HepG2 (cell line): Measurements from ENCODE around the gene RAB43. TPM values are rescaled to one million over a fixed set of nuclear protein-coding genes. Genes with fewer than 3 reads are reported as not detected.

ENCODE experiments used
- ELF3 ChIP-seq: IDR thresholded peaks from 2 replicates; pipeline ENCODE4 v1.6.1; 2016; ENCODE audit warnings: missing genetic modification reagents, missing compliant biosample characterization
- GATA4 ChIP-seq: sonication (generic); IDR thresholded peaks from 2 replicates; pipeline ENCODE4 v1.6.1; 2016; ENCODE audit warnings: antibody characterized with exemption, low read depth, borderline replicate concordance
- HHEX ChIP-seq: IDR thresholded peaks from 2 replicates; pipeline ENCODE4 v1.6.1; 2016; ENCODE audit warnings: control low read depth
- KDM2A ChIP-seq: sonication (generic); formaldehyde crosslinking; IDR thresholded peaks from 2 replicates; pipeline ENCODE4 v1.4.0; 2020; ENCODE audit warnings: low read depth, missing genetic modification reagents, borderline replicate concordance
- KMT2A ChIP-seq: sonication (generic); formaldehyde crosslinking; IDR thresholded peaks from 2 replicates; pipeline ENCODE4 v1.4.0; 2020; ENCODE audit warnings: missing genetic modification reagents
- RBM39 ChIP-seq: fragments of 200-400 bp; formaldehyde crosslinking; IDR thresholded peaks from one replicate; pipeline ENCODE4 v1.6.1; 2018; ENCODE audit warnings: antibody characterized with exemption, mild to moderate bottlenecking, low read depth, low read length; ENCODE audit not compliant: poor library complexity, severe bottlenecking
- RXRA ChIP-seq: sonication (generic); formaldehyde crosslinking; IDR thresholded peaks from 2 replicates; pipeline ENCODE4 v1.5.1; 2020; ENCODE audit warnings: missing genetic modification reagents
- STAT6 ChIP-seq: sonication (generic); formaldehyde crosslinking; IDR thresholded peaks from 2 replicates; pipeline ENCODE4 v1.4.0; 2020; ENCODE audit warnings: missing genetic modification reagents, mild to moderate bottlenecking, borderline replicate concordance
- TEAD3 ChIP-seq: optimal IDR thresholded peaks from 2 replicates; pipeline ENCODE3; 2016; ENCODE audit warnings: borderline replicate concordance
- ZBTB43 ChIP-seq: sonication (generic); formaldehyde crosslinking; conservative IDR thresholded peaks from 2 replicates; pipeline ENCODE4 v1.4.0; 2020; ENCODE audit warnings: missing genetic modification reagents
- ZBTB49 ChIP-seq: sonication (generic); formaldehyde crosslinking; IDR thresholded peaks from 2 replicates; pipeline ENCODE4 v1.4.0; 2020; ENCODE audit warnings: missing genetic modification reagents, borderline replicate concordance
- ZKSCAN1 ChIP-seq: fragments of 150-350 bp; IDR thresholded peaks from 2 replicates; pipeline ENCODE4 v1.6.1; 2014; ENCODE audit warnings: low read length
- ZNF337 ChIP-seq: sonication (generic); formaldehyde crosslinking; IDR thresholded peaks from 2 replicates; pipeline ENCODE4 v1.5.1; 2020; ENCODE audit warnings: missing genetic modification reagents, low read depth, mild to moderate bottlenecking, borderline replicate concordance
- polyA plus RNA-seq, 8 experiments: library from polyadenylated mRNA; depleted of rRNA in 3 of 8; stranded (reverse) in 7 of 8; unstranded in 1 of 8; fragments of >200 nt; fragmentation: Illumina TruSeq in 4 of 8; extraction: Trizol in 4 of 8; gene quantifications; 2 replicates each; pipeline versions ENCODE4 v1.2.1 to v1.2.3, GENCODE V29; 2011 to 2016; ENCODE audit warnings: low read depth in 4 of 8, missing spikeins in 1 of 8, mixed read lengths in 1 of 8; ENCODE audit not compliant: insufficient read depth in 1 of 8
- total RNA-seq, 5 experiments: library from RNA; depleted of rRNA; stranded (reverse); fragments of >200 nt; fragmentation: Illumina TruSeq; extraction: Trizol; gene quantifications; 2 replicates each; pipeline ENCODE4 v1.2.3, GENCODE V29; 2016; ENCODE audit warnings: low read depth in 1 of 5
- TF ChIP-seq, protein P1 (sequence below): sonication (generic); formaldehyde crosslinking; IDR thresholded peaks from 2 replicates; pipeline ENCODE4 v1.5.1; 2020; ENCODE audit warnings: mild to moderate bottlenecking, missing genetic modification reagents, borderline replicate concordance
- TF ChIP-seq, protein P2 (sequence below): IDR thresholded peaks from 2 replicates; pipeline ENCODE4 v1.6.1; 2016; ENCODE audit warnings: mild to moderate bottlenecking, missing biosample characterization, missing genetic modification reagents

Gene RAB43
- total and polyA plus RNA-seq, 2 of the 13 experiments (the other 11 are each of a cell fraction or from before 2014, with no cell fraction given) = 11.8 to 18.4 TPM

DNA sequence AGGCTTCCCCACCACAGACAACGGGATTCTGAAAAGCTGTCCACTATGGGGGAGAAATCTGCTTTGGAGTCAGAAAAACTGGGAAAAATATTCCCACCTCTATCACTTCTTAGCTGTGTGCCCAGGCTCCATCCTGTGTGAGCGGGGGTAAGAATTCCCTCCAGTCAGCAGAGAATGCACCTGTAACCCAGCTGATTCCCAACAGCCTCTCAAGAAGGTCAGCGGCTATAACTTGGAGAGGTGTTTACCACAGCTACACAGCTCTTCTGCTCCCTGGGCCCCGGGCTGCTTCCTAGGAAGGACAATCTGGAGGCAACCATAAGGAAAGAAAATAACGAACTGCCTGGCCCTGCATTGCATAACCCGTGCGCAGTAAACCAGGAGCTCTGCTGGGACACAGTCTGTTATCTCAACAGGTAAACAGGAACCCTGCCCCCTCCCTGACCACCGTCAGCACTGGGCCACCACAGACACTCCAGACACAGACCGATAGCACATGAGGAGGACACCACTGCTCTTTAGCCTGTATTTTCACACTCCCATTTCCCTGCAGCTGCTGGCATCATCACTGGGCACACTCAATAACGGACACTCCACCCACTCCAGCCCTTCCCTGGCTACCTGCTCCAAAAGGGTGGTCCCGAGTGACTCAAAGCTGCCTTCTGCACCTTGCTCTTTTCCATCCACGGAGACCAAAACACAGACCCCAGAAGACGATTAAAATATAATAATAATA is 2.1 kb downstream of the RAB43 start (continued):
- TF ChIP-seq, protein P1, sequence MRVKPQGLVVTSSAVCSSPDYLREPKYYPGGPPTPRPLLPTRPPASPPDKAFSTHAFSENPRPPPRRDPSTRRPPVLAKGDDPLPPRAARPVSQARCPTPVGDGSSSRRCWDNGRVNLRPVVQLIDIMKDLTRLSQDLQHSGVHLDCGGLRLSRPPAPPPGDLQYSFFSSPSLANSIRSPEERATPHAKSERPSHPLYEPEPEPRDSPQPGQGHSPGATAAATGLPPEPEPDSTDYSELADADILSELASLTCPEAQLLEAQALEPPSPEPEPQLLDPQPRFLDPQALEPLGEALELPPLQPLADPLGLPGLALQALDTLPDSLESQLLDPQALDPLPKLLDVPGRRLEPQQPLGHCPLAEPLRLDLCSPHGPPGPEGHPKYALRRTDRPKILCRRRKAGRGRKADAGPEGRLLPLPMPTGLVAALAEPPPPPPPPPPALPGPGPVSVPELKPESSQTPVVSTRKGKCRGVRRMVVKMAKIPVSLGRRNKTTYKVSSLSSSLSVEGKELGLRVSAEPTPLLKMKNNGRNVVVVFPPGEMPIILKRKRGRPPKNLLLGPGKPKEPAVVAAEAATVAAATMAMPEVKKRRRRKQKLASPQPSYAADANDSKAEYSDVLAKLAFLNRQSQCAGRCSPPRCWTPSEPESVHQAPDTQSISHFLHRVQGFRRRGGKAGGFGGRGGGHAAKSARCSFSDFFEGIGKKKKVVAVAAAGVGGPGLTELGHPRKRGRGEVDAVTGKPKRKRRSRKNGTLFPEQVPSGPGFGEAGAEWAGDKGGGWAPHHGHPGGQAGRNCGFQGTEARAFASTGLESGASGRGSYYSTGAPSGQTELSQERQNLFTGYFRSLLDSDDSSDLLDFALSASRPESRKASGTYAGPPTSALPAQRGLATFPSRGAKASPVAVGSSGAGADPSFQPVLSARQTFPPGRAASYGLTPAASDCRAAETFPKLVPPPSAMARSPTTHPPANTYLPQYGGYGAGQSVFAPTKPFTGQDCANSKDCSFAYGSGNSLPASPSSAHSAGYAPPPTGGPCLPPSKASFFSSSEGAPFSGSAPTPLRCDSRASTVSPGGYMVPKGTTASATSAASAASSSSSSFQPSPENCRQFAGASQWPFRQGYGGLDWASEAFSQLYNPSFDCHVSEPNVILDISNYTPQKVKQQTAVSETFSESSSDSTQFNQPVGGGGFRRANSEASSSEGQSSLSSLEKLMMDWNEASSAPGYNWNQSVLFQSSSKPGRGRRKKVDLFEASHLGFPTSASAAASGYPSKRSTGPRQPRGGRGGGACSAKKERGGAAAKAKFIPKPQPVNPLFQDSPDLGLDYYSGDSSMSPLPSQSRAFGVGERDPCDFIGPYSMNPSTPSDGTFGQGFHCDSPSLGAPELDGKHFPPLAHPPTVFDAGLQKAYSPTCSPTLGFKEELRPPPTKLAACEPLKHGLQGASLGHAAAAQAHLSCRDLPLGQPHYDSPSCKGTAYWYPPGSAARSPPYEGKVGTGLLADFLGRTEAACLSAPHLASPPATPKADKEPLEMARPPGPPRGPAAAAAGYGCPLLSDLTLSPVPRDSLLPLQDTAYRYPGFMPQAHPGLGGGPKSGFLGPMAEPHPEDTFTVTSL (CRISPR knock-in tag) = peak; percentile 85
- TF ChIP-seq GATA4 (peak; percentile 86), ZBTB49 (CRISPR knock-in tag) (0 out of 2 replicates have a peak, but pooled peaks have one; percentile 30), KDM2A (CRISPR knock-in tag) (peak; percentile 64), STAT6 (0 out of 2 replicates have a peak, but pooled peaks have one; percentile 39), HHEX (CRISPR knock-in tag) (0 out of 2 replicates have a peak, but pooled peaks have one; percentile 38), ZKSCAN1 (no peak), ELF3 (CRISPR knock-in tag) (peak; percentile 95), RXRA (CRISPR knock-in tag) (peak; percentile 90), RBM39 (peak; percentile 59), ZNF337 (no peak), KMT2A (CRISPR knock-in tag) (peak; percentile 77), ZBTB43 (CRISPR knock-in tag) (peak; percentile 82; the same call in 1 of the 2 replicates), TEAD3 (peak; percentile 72)
- TF ChIP-seq, protein P2, sequence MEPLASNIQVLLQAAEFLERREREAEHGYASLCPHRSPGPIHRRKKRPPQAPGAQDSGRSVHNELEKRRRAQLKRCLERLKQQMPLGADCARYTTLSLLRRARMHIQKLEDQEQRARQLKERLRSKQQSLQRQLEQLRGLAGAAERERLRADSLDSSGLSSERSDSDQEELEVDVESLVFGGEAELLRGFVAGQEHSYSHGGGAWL (CRISPR knock-in tag) = peak; percentile 47; the same call in 1 of the 2 replicates
